ENCODE data around the gene DEF6.

DNA sequence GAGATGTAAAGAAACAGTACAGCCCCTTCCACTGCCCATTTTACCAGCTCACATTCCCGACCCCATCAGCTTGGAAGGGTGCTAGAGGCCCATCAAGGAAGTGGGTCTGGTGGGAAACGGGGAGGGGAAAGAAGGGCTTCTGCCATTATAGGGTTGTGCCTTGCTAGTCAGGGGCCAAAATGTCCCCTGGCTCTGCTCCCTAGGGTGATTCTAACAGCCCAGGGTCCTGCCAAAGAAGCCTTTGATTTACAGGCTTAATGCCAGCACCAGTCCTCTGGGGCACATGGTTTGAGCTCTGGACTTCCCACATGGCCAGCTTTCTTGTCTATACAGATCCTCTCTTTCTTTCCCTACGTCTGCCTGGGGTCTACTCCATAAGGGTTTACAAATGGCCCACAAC lies 48.7 kb upstream of the DEF6 start:
- TF ChIP-seq, protein P1, sequence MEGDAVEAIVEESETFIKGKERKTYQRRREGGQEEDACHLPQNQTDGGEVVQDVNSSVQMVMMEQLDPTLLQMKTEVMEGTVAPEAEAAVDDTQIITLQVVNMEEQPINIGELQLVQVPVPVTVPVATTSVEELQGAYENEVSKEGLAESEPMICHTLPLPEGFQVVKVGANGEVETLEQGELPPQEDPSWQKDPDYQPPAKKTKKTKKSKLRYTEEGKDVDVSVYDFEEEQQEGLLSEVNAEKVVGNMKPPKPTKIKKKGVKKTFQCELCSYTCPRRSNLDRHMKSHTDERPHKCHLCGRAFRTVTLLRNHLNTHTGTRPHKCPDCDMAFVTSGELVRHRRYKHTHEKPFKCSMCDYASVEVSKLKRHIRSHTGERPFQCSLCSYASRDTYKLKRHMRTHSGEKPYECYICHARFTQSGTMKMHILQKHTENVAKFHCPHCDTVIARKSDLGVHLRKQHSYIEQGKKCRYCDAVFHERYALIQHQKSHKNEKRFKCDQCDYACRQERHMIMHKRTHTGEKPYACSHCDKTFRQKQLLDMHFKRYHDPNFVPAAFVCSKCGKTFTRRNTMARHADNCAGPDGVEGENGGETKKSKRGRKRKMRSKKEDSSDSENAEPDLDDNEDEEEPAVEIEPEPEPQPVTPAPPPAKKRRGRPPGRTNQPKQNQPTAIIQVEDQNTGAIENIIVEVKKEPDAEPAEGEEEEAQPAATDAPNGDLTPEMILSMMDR (CRISPR knock-in tag; IDR thresholded peaks at IDR 0.05), result no peak
- TF ChIP-seq NR1H2 (CRISPR knock-in tag; IDR thresholded peaks at IDR 0.05; ENCODE audit: borderline replicate concordance, low read depth), result no peak

All from HepG2 (cell line).